Left lung (tissue), 10 donors: ENCODE results near the gene RPA1. TPM values are rescaled to one million over a fixed set of nuclear protein-coding genes. Genes with fewer than 3 reads are reported as not detected.
A peak's percentile ranks its signal among the peaks of the same experiment; 100 is the strongest.

Source experiments
- ATAC-seq: fragments of 200-7000 bp; cut with Tn5 transposase; one replicate; pipeline ENCODE4 v1.9.1; 2020; ENCODE audit warnings: moderate library complexity
- DNase-seq, 4 donors: peaks; one replicate each; pipeline ENCODE4 v3.0.0-alpha.2; 2013 to 2020
- H3K27ac ChIP-seq, 2 donors: fragments of 200-600 bp; sonication (generic) in 1 of 2; one replicate each; pipeline versions ENCODE4 v1.5.0 to v1.8.0; 2020 to 2021
- H3K27me3 ChIP-seq, 2 donors: fragments of 200-600 bp; sonication (generic) in 1 of 2; one replicate each; pipeline versions ENCODE4 v1.5.0 to v1.8.0; 2020 to 2021
- H3K36me3 ChIP-seq, 2 donors: fragments of 200-600 bp; sonication (generic) in 1 of 2; one replicate each; pipeline versions ENCODE4 v1.5.0 to v1.8.0; 2020 to 2021
- H3K4me1 ChIP-seq, 2 donors: fragments of 200-600 bp; one replicate each; pipeline ENCODE4 v1.8.0; 2021
- H3K4me3 ChIP-seq, 2 donors: fragments of 200-600 bp; sonication (generic) in 1 of 2; one replicate each; pipeline versions ENCODE4 v1.5.0 to v1.8.0; 2020 to 2021; ENCODE audit warnings: mild to moderate bottlenecking in 1 of 2
- H3K9me3 ChIP-seq, 2 donors: fragments of 200-600 bp; sonication (generic) in 1 of 2; one replicate each; pipeline versions ENCODE4 v1.5.0 to v1.8.0; 2020 to 2021
- CTCF ChIP-seq, 2 donors: fragments of 200-600 bp; sonication (generic) in 1 of 2; IDR thresholded peaks; one replicate each; pipeline versions ENCODE4 v1.5.0 to v1.8.0; 2021; ENCODE audit warnings: antibody characterized with exemption in 2 of 2
- intact Hi-C, 2 donors: fragments of 100-400 bp; cut with DNase I; formaldehyde crosslinking; loops; one replicate each; pipeline versions ENCODE4 v1.11.2 to v1.14.2; 2022
- polyA plus RNA-seq, 6 donors: library from polyadenylated mRNA; unstranded; fragments of 120-200 nt; gene quantifications; one replicate each; pipeline ENCODE4 v1.2.1, GENCODE V29; 2013; ENCODE audit not compliant: insufficient read length in 6 of 6
- total RNA-seq, 2 donors: library from RNA; stranded (reverse); fragmentation: NEBNext Ultra II Directional; extraction: Animal tissue kit (Norgen Biotek cat#: 25700); gene quantifications; one replicate each; pipeline ENCODE4 v1.2.1, GENCODE V29; 2021
- donor health status: DM: no; HTN: yes; CAD: no.
- donor health status: DM: no; HTN: no; CAD: no.

Gene RPA1
- total and polyA plus RNA-seq, 8 donors, result 73.4 to 150 (median 126) TPM

- ATAC-seq (no peak), DNase-seq (peak in 1 of 4 donors; percentile 2)
- Histone ChIP-seq H3K9me3 (no peaks in the 10 kb centered on the region), H3K36me3 (peaks cover 0 to 34% of the 10 kb centered on the region in 2 donors), H3K4me3 (no peak overlapping the region), H3K27me3 (no peaks in the 10 kb centered on the region), H3K4me1 (no peaks in the 10 kb centered on the region), H3K27ac (no peak overlapping the region)
- no peak for TF ChIP-seq CTCF (IDR thresholded peaks at IDR 0.05)
- intact Hi-C loops, result loop anchor here in 1 of 2 donors (10.0 kb wide), 1 partner anchor 187 kb away; no protein-coding TSS in a partner anchor
Measured at GRCh38 chr17:1861391-1862010, 31.7 kb downstream of the RPA1 start.

DNA sequence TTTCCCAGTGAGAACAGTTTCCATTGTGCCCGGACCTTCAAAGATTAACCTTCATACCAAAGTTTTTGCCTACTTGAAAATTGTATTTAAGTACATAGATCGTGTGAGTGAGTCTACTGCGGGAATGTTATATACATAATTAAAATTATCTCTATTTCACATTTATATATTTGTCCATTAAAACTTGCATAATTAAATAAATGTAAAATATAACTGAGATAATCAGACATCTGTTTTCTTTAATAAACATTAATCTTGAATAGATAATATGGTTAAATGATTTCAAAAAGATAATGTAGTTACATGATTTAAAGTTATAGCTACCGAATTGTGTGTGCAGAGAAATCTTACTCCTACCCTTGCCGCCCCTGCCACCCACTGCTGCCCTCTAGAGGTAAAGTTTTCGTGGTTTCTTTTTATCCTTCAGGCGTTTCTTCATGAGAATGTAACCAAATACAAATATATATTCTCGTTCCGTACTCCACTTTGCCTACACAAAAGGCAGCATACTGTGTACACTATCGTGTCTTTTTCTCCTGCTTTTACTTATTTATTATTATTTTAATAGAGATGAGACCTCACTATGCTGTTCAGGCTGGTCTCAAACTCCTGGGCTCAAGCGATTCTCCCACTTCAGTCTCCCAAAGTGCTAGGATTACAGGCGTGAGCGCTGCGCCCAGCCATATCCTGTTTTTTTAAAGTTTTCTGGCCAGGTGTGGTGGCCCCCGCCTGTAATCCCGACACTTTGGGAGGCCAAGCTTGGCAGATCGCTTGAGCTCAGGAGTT lies 35.6 kb downstream of the RPA1 start:
- Histone ChIP-seq H3K36me3 (peaks cover 0 to 24% of the 10 kb centered on the region in 2 donors), H3K4me3 (no peak overlapping the region), H3K27me3 (no peaks in the 10 kb centered on the region), H3K27ac (no peak overlapping the region), H3K4me1 (no peaks in the 10 kb centered on the region), H3K9me3 (no peaks in the 10 kb centered on the region)
- peak in 1 of 4 donors; percentile 13 for DNase-seq
- peak; percentile 50 to 59 for TF ChIP-seq CTCF (IDR thresholded peaks at IDR 0.05)
- intact Hi-C loops, result loop anchor here in 1 of 2 donors (10.0 kb wide), 1 partner anchor 191 kb away; no protein-coding TSS in a partner anchor
- peak; percentile 85 for ATAC-seq

DNA sequence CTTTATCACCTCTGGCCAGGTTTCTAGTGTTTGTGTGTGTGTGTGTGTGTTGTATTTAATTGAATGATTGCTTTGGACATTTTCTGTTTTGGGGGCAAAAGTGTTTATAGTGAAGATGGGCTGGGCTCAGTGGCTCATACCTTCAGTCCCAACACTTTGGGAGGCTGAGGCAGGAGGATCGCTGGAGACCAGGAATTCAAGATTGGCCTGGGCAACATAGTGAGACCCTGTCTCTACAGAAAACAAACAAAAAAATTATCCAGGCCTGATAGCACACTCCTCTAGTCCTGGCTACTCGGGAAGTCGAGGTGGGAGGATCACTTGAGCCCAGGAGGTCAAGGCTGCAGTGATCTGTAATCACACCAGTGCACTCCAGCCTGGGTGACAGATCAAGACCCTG lies 37.5 kb downstream of the RPA1 start:
- Histone ChIP-seq H3K4me1 (no peaks in the 10 kb centered on the region), H3K9me3 (no peaks in the 10 kb centered on the region), H3K27me3 (no peaks in the 10 kb centered on the region), H3K27ac (no peak overlapping the region), H3K36me3 (peaks cover 0 to 32% of the 10 kb centered on the region in 2 donors), H3K4me3 (no peak overlapping the region)
- ATAC-seq (no peak), DNase-seq (no peak)
- intact Hi-C loops, result loop anchor here in 1 of 2 donors (10.0 kb wide), 1 partner anchor 193 kb away; no protein-coding TSS in a partner anchor
- no peak for TF ChIP-seq CTCF (IDR thresholded peaks at IDR 0.05)

DNA sequence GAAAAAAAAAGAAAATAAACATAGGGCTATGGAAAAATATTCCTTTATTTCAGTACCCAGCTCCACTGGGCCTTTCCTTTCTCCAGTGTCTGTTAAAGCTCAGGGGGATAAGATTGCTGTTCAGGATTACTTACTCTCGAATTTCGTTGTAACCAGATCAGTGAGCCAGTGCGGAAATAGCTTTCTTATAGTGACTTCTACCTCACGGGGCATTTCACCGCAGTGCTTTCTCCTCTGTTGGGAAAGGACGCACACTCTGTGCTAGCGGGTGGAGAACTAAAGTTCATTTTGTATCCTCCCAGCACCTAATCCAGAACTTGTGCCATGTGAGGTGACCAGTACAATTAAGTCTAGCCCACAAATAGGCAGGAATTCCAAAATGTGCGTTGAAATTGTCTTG lies 38.3 kb downstream of the RPA1 start:
- DNase-seq (no peak), ATAC-seq (no peak)
- Histone ChIP-seq H3K27me3 (no peaks in the 10 kb centered on the region), H3K36me3 (peaks cover 0 to 39% of the 10 kb centered on the region in 2 donors), H3K9me3 (no peaks in the 10 kb centered on the region), H3K4me3 (no peak overlapping the region), H3K4me1 (no peaks in the 10 kb centered on the region), H3K27ac (no peak overlapping the region)
- TF ChIP-seq CTCF (IDR thresholded peaks at IDR 0.05), result no peak
- intact Hi-C loops, result loop anchor here in 1 of 2 donors (10.0 kb wide), 1 partner anchor 193 kb away; no protein-coding TSS in a partner anchor

GRCh38 chr17:1870592-1870991 lies 40.8 kb downstream of the RPA1 start:
- no peak overlapping the region for H3K4me3 ChIP-seq
- peaks cover 0 to 56% of the 10 kb centered on the region in 2 donors for H3K36me3 ChIP-seq
- no peaks in the 10 kb centered on the region for H3K9me3 ChIP-seq
- H3K27me3 ChIP-seq, result no peaks in the 10 kb centered on the region
- no peak overlapping the region for H3K27ac ChIP-seq
- ATAC-seq, result no peak
- intact Hi-C loops, result no loop called here
- TF ChIP-seq CTCF (IDR thresholded peaks at IDR 0.05), result no peak
- H3K4me1 ChIP-seq, result no peaks in the 10 kb centered on the region
- no peak for DNase-seq
